SKM-1 treated with dmso at 0.1 percent for 144 hours (cell line): ENCODE results near the gene PRH1.

Experiments used
- DNase-seq: peaks from one replicate; lab custom pipeline; 2025; ENCODE audit not compliant: unreplicated experiment; lab: John Stamatoyannopoulos, UW

Gene PRH1

GRCh38 chr12:10884086-10884725, at the start of gene PRH1:
Gene PRH1 (minus strand): TSS chr12:10884255. CDS start chr12:10884217, 38 bp downstream.
- DNase-seq: no peak

- DNase-seq: no peak
These were observed 44.8 kb upstream of the PRH1 start, which contains the start of gene PRH2 for GRCh38 chr12:10928746-10929286. Gene PRH2 (plus strand): TSS chr12:10929236. CDS start chr12:10929274, 38 bp downstream.

GRCh38 chr12:10926269-10926668, 42.2 kb upstream of the PRH1 start:
- no peak for DNase-seq

GRCh38 chr12:10919809-10920208, 35.8 kb upstream of the PRH1 start:
- DNase-seq: no peak

GRCh38 chr12:10910380-10910779, 26.3 kb upstream of the PRH1 start:
- DNase-seq: no peak

GRCh38 chr12:10909462-10909861, 25.4 kb upstream of the PRH1 start, which contains the start of gene TAS2R13:
Gene TAS2R13 (minus strand): TSS chr12:10909562. CDS start chr12:10909298, 264 bp downstream.
- no peak for DNase-seq

GRCh38 chr12:10904686-10905085, 20.6 kb upstream of the PRH1 start:
- DNase-seq: no peak

GRCh38 chr12:10901427-10901826, 17.4 kb upstream of the PRH1 start:
- DNase-seq: no peak

- DNase-seq: no peak
These were observed 16.9 kb upstream of the PRH1 start for GRCh38 chr12:10900972-10901371.

- DNase-seq: no peak
These were observed 16.5 kb upstream of the PRH1 start for GRCh38 chr12:10900530-10900929.

- DNase-seq: no peak
These were observed 12.8 kb upstream of the PRH1 start for GRCh38 chr12:10896854-10897253.

- DNase-seq: no peak
These were observed 7.9 kb upstream of the PRH1 start for GRCh38 chr12:10891937-10892336.

- no peak for DNase-seq
These were observed 5.2 kb upstream of the PRH1 start for GRCh38 chr12:10889226-10889625.

- no peak for DNase-seq
These were observed 10.7 kb downstream of the PRH1 start for GRCh38 chr12:10873378-10873777.

- DNase-seq: no peak
These were observed 16.7 kb downstream of the PRH1 start for GRCh38 chr12:10867381-10867780.

GRCh38 chr12:10863512-10864218, 20.4 kb downstream of the PRH1 start:
- DNase-seq: no peak

- no peak for DNase-seq
These were observed 22.7 kb downstream of the PRH1 start for GRCh38 chr12:10861366-10861765.

GRCh38 chr12:10855807-10856206, 28.2 kb downstream of the PRH1 start:
- DNase-seq: no peak

GRCh38 chr12:10853776-10854175, 30.3 kb downstream of the PRH1 start:
- DNase-seq: no peak

GRCh38 chr12:10851243-10851858, 32.7 kb downstream of the PRH1 start:
- DNase-seq: no peak

- no peak for DNase-seq
These were observed 34.6 kb downstream of the PRH1 start, which contains the start of gene PRR4 for GRCh38 chr12:10849425-10849878. Gene PRR4 (minus strand): TSS chr12:10849475. CDS start chr12:10849437, 38 bp downstream.

- no peak for DNase-seq
These were observed 36.3 kb downstream of the PRH1 start for GRCh38 chr12:10847744-10848143.
